ENCODE results near the gene MTUS2. TPM values are rescaled to one million over a fixed set of nuclear protein-coding genes. Genes with fewer than 3 reads are reported as not detected.
"Not testable (repeated sequence)": the region's sequence is repeated elsewhere in the genome, so short reads cannot be mapped to it uniquely, and the experiment has no call there.

The MTUS2 gene
- total RNA-seq, 2 donors from 2014 or later: not detected

GRCh38 chr13:29182216-29182615, 362.1 kb downstream of the MTUS2 start:
- Mint-ChIP-seq H3K9me3 (peaks cover 20 to 28% of the 10 kb centered on the region in 2 donors), H3K36me3 (peaks cover 7 to 17% of the 10 kb centered on the region in 2 donors), H3K27ac (peak overlapping the region in 1 of 2 donors; percentile 58)
- DNase-seq (ENCODE audit: low spot score in 2 of 2) (no peak), ATAC-seq (no peak)

GRCh38 chr13:29185926-29186325, 365.8 kb downstream of the MTUS2 start:
- DNase-seq (ENCODE audit: low spot score in 2 of 2) (no peak), ATAC-seq (no peak)
- peaks cover 27 to 33% of the 10 kb centered on the region in 2 donors for H3K9me3 Mint-ChIP-seq
- H3K27ac Mint-ChIP-seq: no peak overlapping the region
- H3K36me3 Mint-ChIP-seq: peaks cover 7 to 17% of the 10 kb centered on the region in 2 donors

GRCh38 chr13:29187584-29187983, 367.4 kb downstream of the MTUS2 start:
- no peak for DNase-seq (ENCODE audit: low spot score in 2 of 2)
- no peak overlapping the region for H3K27ac Mint-ChIP-seq
- ATAC-seq: no peak
- H3K9me3 Mint-ChIP-seq: peaks cover 27 to 32% of the 10 kb centered on the region in 2 donors
- H3K36me3 Mint-ChIP-seq: peaks cover 7 to 12% of the 10 kb centered on the region in 2 donors

- DNase-seq (ENCODE audit: low spot score in 2 of 2) (no peak), ATAC-seq (no peak)
- Mint-ChIP-seq H3K27ac (no peak overlapping the region), H3K9me3 (peaks cover 13 to 21% of the 10 kb centered on the region in 2 donors), H3K36me3 (peaks cover under 1% of the 10 kb centered on the region in 2 donors)
Observed at GRCh38 chr13:29190298-29190697, 370.2 kb downstream of the MTUS2 start.

- no peak for DNase-seq (ENCODE audit: low spot score in 2 of 2)
- H3K9me3 Mint-ChIP-seq: peaks cover 17 to 20% of the 10 kb centered on the region in 2 donors
- no peak overlapping the region for H3K27ac Mint-ChIP-seq
- H3K36me3 Mint-ChIP-seq: no peaks in the 10 kb centered on the region
- ATAC-seq: no peak
Observed at GRCh38 chr13:29193083-29193482, 372.9 kb downstream of the MTUS2 start.

- Mint-ChIP-seq H3K36me3 (no peaks in the 10 kb centered on the region), H3K9me3 (peaks cover 16 to 29% of the 10 kb centered on the region in 2 donors), H3K27ac (no peak overlapping the region)
- ATAC-seq: no peak
- no peak for DNase-seq (ENCODE audit: low spot score in 2 of 2)
Observed at GRCh38 chr13:29195456-29195855, 375.3 kb downstream of the MTUS2 start.

GRCh38 chr13:29196409-29197074, 376.4 kb downstream of the MTUS2 start:
- no peak for ATAC-seq
- Mint-ChIP-seq H3K36me3 (no peaks in the 10 kb centered on the region), H3K27ac (no peak overlapping the region), H3K9me3 (peaks cover 16 to 29% of the 10 kb centered on the region in 2 donors)
- no peak for DNase-seq (ENCODE audit: low spot score in 2 of 2)

- ATAC-seq; DNase-seq (ENCODE audit: low spot score in 2 of 2): not testable (repeated sequence)
Observed at GRCh38 chr13:29202753-29203152, 382.6 kb downstream of the MTUS2 start.

GRCh38 chr13:29204651-29205050, 384.5 kb downstream of the MTUS2 start:
- H3K27ac Mint-ChIP-seq: no peak overlapping the region
- ATAC-seq: no peak
- no peaks in the 10 kb centered on the region for H3K36me3 Mint-ChIP-seq
- H3K9me3 Mint-ChIP-seq: peaks cover 20 to 23% of the 10 kb centered on the region in 2 donors
- no peak for DNase-seq (ENCODE audit: low spot score in 2 of 2)

More at GRCh38 chr13:29202753-29203152, 382.6 kb downstream of the MTUS2 start:
- H3K36me3 Mint-ChIP-seq, H3K27ac Mint-ChIP-seq: not testable (repeated sequence)
- H3K9me3 Mint-ChIP-seq: peaks cover 19 to 20% of the 10 kb centered on the region in 2 donors

GRCh38 chr13:29210676-29211075, 390.5 kb downstream of the MTUS2 start:
- Mint-ChIP-seq H3K27ac (no peak overlapping the region), H3K9me3 (peaks cover 13 to 24% of the 10 kb centered on the region in 2 donors), H3K36me3 (no peaks in the 10 kb centered on the region)
- DNase-seq (ENCODE audit: low spot score in 2 of 2) (no peak), ATAC-seq (no peak)

GRCh38 chr13:29211162-29211561, 391.0 kb downstream of the MTUS2 start:
- H3K36me3 Mint-ChIP-seq; DNase-seq (ENCODE audit: low spot score in 2 of 2); ATAC-seq; H3K27ac Mint-ChIP-seq: not testable (repeated sequence)
- H3K9me3 Mint-ChIP-seq: peaks cover 13 to 24% of the 10 kb centered on the region in 2 donors

- ATAC-seq (no peak), DNase-seq (ENCODE audit: low spot score in 2 of 2) (no peak)
- Mint-ChIP-seq H3K36me3 (no peaks in the 10 kb centered on the region), H3K27ac (no peak overlapping the region), H3K9me3 (peaks cover 5 to 6% of the 10 kb centered on the region in 2 donors)
Observed at GRCh38 chr13:29222458-29222857, 402.3 kb downstream of the MTUS2 start.

GRCh38 chr13:29224206-29224605, 404.1 kb downstream of the MTUS2 start:
- Mint-ChIP-seq H3K36me3 (no peaks in the 10 kb centered on the region), H3K9me3 (peaks cover 0 to 5% of the 10 kb centered on the region in 2 donors), H3K27ac (no peak overlapping the region)
- DNase-seq (ENCODE audit: low spot score in 2 of 2): no peak
- no peak for ATAC-seq

- no peaks in the 10 kb centered on the region for H3K9me3 Mint-ChIP-seq
- H3K36me3 Mint-ChIP-seq: no peaks in the 10 kb centered on the region
- no peak overlapping the region for H3K27ac Mint-ChIP-seq
- ATAC-seq (no peak), DNase-seq (ENCODE audit: low spot score in 2 of 2) (no peak)
Observed at GRCh38 chr13:29227576-29227975, 407.4 kb downstream of the MTUS2 start.

- Mint-ChIP-seq H3K36me3 (no peaks in the 10 kb centered on the region), H3K9me3 (no peaks in the 10 kb centered on the region), H3K27ac (no peak overlapping the region)
- ATAC-seq: no peak
- DNase-seq (ENCODE audit: low spot score in 2 of 2): no peak
Observed at GRCh38 chr13:29230299-29230845, 410.2 kb downstream of the MTUS2 start.

GRCh38 chr13:29239653-29240525, 419.8 kb downstream of the MTUS2 start:
- Mint-ChIP-seq H3K9me3 (peaks cover 8 to 10% of the 10 kb centered on the region in 2 donors), H3K36me3 (peaks cover 6 to 8% of the 10 kb centered on the region in 2 donors), H3K27ac (no peak overlapping the region)
- no peak for DNase-seq (ENCODE audit: low spot score in 2 of 2)
- no peak for ATAC-seq
